Activated CD8-positive, alpha-beta T cell treated with anti-CD3 and anti-CD28 coated beads for 36 hours (primary cell): ENCODE results near the gene ELF1. TPM values are rescaled to one million over a fixed set of nuclear protein-coding genes. Genes with fewer than 3 reads are reported as not detected.
"Not testable (repeated sequence)": the region's sequence is repeated elsewhere in the genome, so short reads cannot be mapped to it uniquely, and the experiment has no call there.

Experiments
- ATAC-seq: fragments of 200-7000 bp; cut with Tn5 transposase; one replicate; pipeline ENCODE4 v1.10.0; 2021; ENCODE audit warnings: mild to moderate bottlenecking, moderate library complexity
- CTCF ChIA-PET: fragments of 350-600 bp; sonication (Branson Sonifier 250); formaldehyde crosslinking; loops from one replicate; lab custom pipeline; 2021; ENCODE audit warnings: antibody characterized with exemption; lab: Charles Lee
- POLR2A ChIA-PET: fragments of 350-600 bp; sonication (Branson Sonifier 250); formaldehyde crosslinking; loops from one replicate; lab custom pipeline; 2021; ENCODE audit warnings: antibody characterized with exemption; lab: Charles Lee
- DNase-seq: peaks from one replicate; pipeline ENCODE4 v3.0.0-alpha.2; 2020
- H3K27ac Mint-ChIP-seq: one replicate; pipeline ENCODE4 v1.8.0; 2021; ENCODE audit warnings: mild to moderate bottlenecking, mixed read lengths
- H3K27me3 Mint-ChIP-seq: one replicate; pipeline ENCODE4 v1.8.0; 2021; ENCODE audit warnings: mixed read lengths
- H3K36me3 Mint-ChIP-seq: one replicate; pipeline ENCODE4 v1.8.0; 2021; ENCODE audit warnings: low read depth, mixed read lengths
- H3K4me1 Mint-ChIP-seq: one replicate; pipeline ENCODE4 v1.8.0; 2021; ENCODE audit warnings: low read depth, mixed read lengths
- H3K4me3 Mint-ChIP-seq: one replicate; pipeline ENCODE4 v1.8.0; 2021; ENCODE audit warnings: mild to moderate bottlenecking, moderate library complexity, mixed read lengths
- H3K9me3 Mint-ChIP-seq: one replicate; pipeline ENCODE4 v1.8.0; 2021; ENCODE audit warnings: mixed read lengths
- CTCF ChIP-seq: fragments of 200-600 bp; IDR thresholded peaks from one replicate; pipeline ENCODE4 v1.8.0; 2022; ENCODE audit warnings: antibody characterized with exemption, mild to moderate bottlenecking
- intact Hi-C: fragments of 100-400 bp; cut with micrococcal nuclease; formaldehyde crosslinking; loops from one replicate; pipeline ENCODE4 v1.10.0; 2022
- total RNA-seq, 2 experiments: library from RNA; stranded (reverse); gene quantifications; one replicate each; pipeline ENCODE4 v1.2.3, GENCODE V29; 2021

Gene ELF1
- total RNA-seq, 2 experiments from 2014 or later: 85.2 to 88.2 TPM

GRCh38 chr13:40931719-40932118, 87.4 kb downstream of the ELF1 start:
- Mint-ChIP-seq H3K27ac (peak overlapping the region; percentile 55), H3K27me3 (no peaks in the 10 kb centered on the region), H3K9me3 (no peaks in the 10 kb centered on the region), H3K4me1 (peaks cover 47% of the 10 kb centered on the region), H3K4me3 (no peak overlapping the region), H3K36me3 (peaks cover 50% of the 10 kb centered on the region)
- intact Hi-C loops: no loop called here
- TF ChIP-seq CTCF: no peak
- DNase-seq (no peak), ATAC-seq (no peak)
- ChIA-PET CTCF (no interaction called here), POLR2A (no interaction called here)

- Mint-ChIP-seq H3K27ac (peak overlapping the region; percentile 75), H3K36me3 (peaks cover 44% of the 10 kb centered on the region), H3K4me1 (peaks cover 38% of the 10 kb centered on the region)
- H3K4me3 Mint-ChIP-seq, DNase-seq, intact Hi-C loops, ATAC-seq, H3K27me3 Mint-ChIP-seq, H3K9me3 Mint-ChIP-seq: not testable (repeated sequence)
- CTCF ChIA-PET: interaction anchor here (1.1 to 1.8 kb wide), 2 partner anchors 14 to 124 kb away, joined by 3 to 4 read pairs; no protein-coding TSS in a partner anchor
- POLR2A ChIA-PET: interaction anchor here (1.4 to 1.6 kb wide), 2 partner anchors 10 to 49 kb away, joined by 3 to 6 read pairs; no protein-coding TSS in a partner anchor
These were observed 89.2 kb downstream of the ELF1 start for GRCh38 chr13:40929883-40930282.

GRCh38 chr13:40928980-40929379, 90.1 kb downstream of the ELF1 start:
- intact Hi-C loops: no loop called here
- Mint-ChIP-seq H3K27me3 (no peaks in the 10 kb centered on the region), H3K4me3 (no peak overlapping the region), H3K9me3 (no peaks in the 10 kb centered on the region), H3K4me1 (peaks cover 33% of the 10 kb centered on the region), H3K36me3 (peaks cover 42% of the 10 kb centered on the region), H3K27ac (peak overlapping the region; percentile 85)
- DNase-seq: no peak
- no peak for ATAC-seq
- TF ChIP-seq CTCF: no peak
- ChIA-PET CTCF (interaction anchor here (0.9 to 1.8 kb wide), 5 partner anchors 10 to 80 kb away, joined by 3 to 5 read pairs (median 3); no protein-coding TSS in a partner anchor), POLR2A (interaction anchor here (0.6 to 1.7 kb wide), 5 partner anchors 9 to 128 kb away, joined by 3 to 6 read pairs (median 3); no protein-coding TSS in a partner anchor)

GRCh38 chr13:40927929-40928328, 91.2 kb downstream of the ELF1 start:
- Mint-ChIP-seq H3K27ac (peak overlapping the region; percentile 63), H3K4me1 (peaks cover 22% of the 10 kb centered on the region), H3K9me3 (no peaks in the 10 kb centered on the region), H3K4me3 (no peak overlapping the region), H3K27me3 (no peaks in the 10 kb centered on the region), H3K36me3 (peaks cover 32% of the 10 kb centered on the region)
- ChIA-PET CTCF (interaction anchor here (1.0 to 1.8 kb wide), 3 partner anchors 13 to 46 kb away, joined by 3 to 5 read pairs (median 4); no protein-coding TSS in a partner anchor), POLR2A (interaction anchor here (0.6 to 2.2 kb wide), 5 partner anchors 11 to 135 kb away, joined by 3 to 5 read pairs (median 4); no protein-coding TSS in a partner anchor)
- intact Hi-C loops: no loop called here
- TF ChIP-seq CTCF: no peak
- no peak for DNase-seq
- no peak for ATAC-seq

GRCh38 chr13:40923867-40924266, 95.2 kb downstream of the ELF1 start:
- Mint-ChIP-seq H3K4me1 (peaks cover 21% of the 10 kb centered on the region), H3K27me3 (no peaks in the 10 kb centered on the region), H3K27ac (no peak overlapping the region), H3K36me3 (peaks cover 8% of the 10 kb centered on the region), H3K9me3 (no peaks in the 10 kb centered on the region), H3K4me3 (no peak overlapping the region)
- intact Hi-C loops: no loop called here
- POLR2A ChIA-PET: no interaction called here
- no peak for ATAC-seq
- CTCF ChIA-PET: no interaction called here
- TF ChIP-seq CTCF: no peak
- DNase-seq: no peak
